Fibroblast of peridontal ligament (primary cell): ENCODE measurements around the gene ENTHD1.

ENCODE experiments used
- DNase-seq: peaks from one replicate; pipeline ENCODE4 v3.0.0-alpha.2; 2010; ENCODE audit errors: extremely low read depth

The ENTHD1 gene

DNA sequence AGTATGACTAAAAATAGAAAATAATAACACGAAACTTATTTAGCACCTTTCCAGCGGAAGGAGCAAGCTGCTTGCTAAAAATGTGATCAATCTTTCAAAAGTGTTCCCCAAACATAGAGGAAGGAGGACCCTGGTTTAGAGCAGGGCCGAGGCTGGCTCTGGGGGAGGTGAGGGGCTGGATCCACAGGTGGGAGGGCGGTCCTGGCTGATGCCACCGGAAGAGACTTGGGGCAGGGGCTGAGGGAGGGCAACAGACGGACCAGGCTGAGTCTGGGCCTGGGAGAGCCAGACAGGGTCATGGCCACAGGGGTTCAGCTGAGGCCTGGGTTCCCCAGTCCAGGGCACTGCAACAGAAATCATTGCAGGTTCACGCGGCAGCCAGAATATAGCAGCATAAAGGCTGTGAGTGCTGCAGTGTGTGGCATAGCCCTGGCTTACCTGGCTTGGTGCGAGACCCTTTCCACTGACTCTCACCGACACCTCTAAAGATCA is 179.7 kb downstream of the ENTHD1 start:
- no peak for DNase-seq

GRCh38 chr22:39712751-39713525 is 180.6 kb downstream of the ENTHD1 start:
- DNase-seq = no peak

GRCh38 chr22:39712081-39712480 is 181.5 kb downstream of the ENTHD1 start:
- no peak for DNase-seq

DNA sequence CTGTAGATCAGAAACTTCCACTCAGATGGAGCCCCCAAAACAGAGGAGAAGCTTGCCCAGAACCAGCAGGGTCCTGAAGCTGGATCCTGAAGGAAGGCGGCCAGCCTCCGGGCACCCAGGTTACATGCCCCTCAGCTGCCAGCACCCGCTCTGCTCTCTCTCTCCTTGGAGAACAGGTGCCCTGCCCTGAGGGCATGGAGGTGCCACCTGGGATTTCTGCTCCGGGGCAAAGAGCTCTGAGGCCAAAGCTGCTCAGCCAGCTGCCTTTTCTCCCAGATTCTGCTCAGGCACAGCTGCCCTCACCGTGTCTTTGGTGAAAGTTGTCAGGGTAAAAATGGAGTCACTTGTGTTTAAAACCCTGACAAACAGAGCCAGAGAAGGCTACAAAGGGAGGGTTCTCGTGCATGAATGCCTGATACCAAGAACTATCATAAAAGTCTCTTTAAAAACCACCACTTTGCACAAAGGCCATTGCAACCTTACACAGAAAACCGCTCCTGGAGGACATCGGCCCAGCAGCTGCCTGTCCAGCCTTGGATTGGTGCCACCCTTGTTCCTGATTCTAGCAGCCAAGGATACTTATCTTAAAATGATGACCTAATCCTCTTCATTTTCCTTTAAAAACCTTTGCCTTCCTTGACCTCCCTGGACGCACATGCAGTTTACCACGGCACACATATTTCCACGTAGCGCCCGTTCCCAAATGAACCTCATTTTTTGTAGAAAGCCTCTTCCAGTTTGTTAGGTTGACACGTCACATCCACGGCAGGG is 183.0 kb downstream of the ENTHD1 start:
- no peak for DNase-seq

- DNase-seq = no peak
These were observed 185.7 kb downstream of the ENTHD1 start for GRCh38 chr22:39707816-39708215.

- DNase-seq = no peak
These were observed 186.2 kb downstream of the ENTHD1 start for GRCh38 chr22:39707351-39707750.

GRCh38 chr22:39706376-39707140 is 187.0 kb downstream of the ENTHD1 start:
- no peak for DNase-seq

GRCh38 chr22:39705386-39705785 is 188.2 kb downstream of the ENTHD1 start:
- no peak for DNase-seq

DNA sequence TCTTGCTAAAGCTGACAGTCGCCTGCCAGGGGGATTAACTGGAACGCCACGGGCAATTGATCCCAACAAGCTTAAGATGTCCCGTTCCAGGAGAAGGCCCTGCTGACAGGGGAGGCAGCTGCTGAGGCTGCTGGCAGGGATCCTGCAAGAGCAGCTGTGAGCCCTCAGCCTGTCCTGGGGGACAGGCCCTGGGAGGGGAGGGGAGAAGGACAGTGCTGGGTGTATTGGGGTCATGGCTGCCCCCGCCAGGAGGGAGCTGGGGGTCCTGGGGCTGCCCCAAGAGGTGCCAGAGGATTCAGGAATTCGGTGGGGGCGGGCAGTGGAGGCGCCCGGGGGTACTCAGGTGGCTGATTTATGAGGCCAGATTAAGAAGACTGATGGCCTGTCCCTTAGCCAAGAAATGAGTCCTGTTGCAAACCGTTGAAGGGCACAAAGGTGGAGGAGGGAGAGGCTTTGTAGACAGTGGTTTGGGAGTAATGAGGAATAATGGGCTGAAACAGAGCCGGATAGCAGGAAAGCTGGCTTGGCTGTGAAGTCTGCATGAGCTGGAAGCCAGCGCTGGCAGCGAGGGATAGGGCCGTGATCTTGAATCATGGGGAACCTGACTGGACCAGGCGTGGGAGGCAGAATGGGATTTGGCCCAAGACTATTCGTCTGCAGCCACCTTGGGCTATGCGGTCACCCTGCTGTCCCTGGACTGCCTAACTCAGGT is 189.5 kb downstream of the ENTHD1 start:
- DNase-seq = no peak

DNA sequence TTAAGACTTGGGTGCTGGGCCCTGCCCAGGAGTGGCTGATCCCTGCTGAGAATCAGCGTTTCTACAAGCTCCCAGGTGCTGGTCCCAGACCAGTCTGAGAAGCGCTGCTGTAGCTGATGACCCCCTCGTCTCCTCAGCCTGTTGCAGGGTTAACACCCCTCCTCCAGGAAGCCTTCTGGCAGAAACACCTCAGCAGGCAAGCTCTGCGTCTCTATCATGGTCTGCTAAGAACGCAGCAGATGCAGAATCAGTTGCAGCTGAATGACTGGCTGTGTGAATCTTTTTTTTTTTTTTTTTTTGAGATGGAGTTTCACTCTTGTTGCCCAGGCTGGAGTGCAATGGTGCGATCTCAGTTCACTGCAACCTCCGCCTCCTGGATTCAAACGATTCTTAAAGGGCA is 190.5 kb downstream of the ENTHD1 start:
- no peak for DNase-seq

- DNase-seq = no peak
These were observed 193.0 kb downstream of the ENTHD1 start for GRCh38 chr22:39700565-39700964.

- no peak for DNase-seq
These were observed 193.8 kb downstream of the ENTHD1 start for GRCh38 chr22:39699631-39700360.

GRCh38 chr22:39697790-39698430 is 195.7 kb downstream of the ENTHD1 start:
- no peak for DNase-seq

- DNase-seq = no peak
These were observed 199.5 kb downstream of the ENTHD1 start for GRCh38 chr22:39693943-39694500.
